ENCODE data around the gene KCNK5. TPM values are rescaled to one million over a fixed set of nuclear protein-coding genes. Genes with fewer than 3 reads are reported as not detected.

Gene KCNK5
- polyA plus RNA-seq, 3 donors = 9.0 to 11.9 (median 9.3) TPM

GRCh38 chr6:39243809-39244208 is 14.5 kb upstream of the KCNK5 start:
- no peak for DNase-seq (ENCODE audit: low read depth in 3 of 3, low spot score in 2 of 3)

GRCh38 chr6:39240155-39240757 is 11.0 kb upstream of the KCNK5 start:
- no peak for DNase-seq (ENCODE audit: low read depth in 3 of 3, low spot score in 2 of 3)

GRCh38 chr6:39239527-39240154 is 10.4 kb upstream of the KCNK5 start:
- no peak for DNase-seq (ENCODE audit: low read depth in 3 of 3, low spot score in 2 of 3)

GRCh38 chr6:39236742-39237141 is 7.5 kb upstream of the KCNK5 start:
- no peak for DNase-seq (ENCODE audit: low read depth in 3 of 3, low spot score in 2 of 3)

- no peak for DNase-seq (ENCODE audit: low read depth in 3 of 3, low spot score in 2 of 3)
Measured at GRCh38 chr6:39233333-39233732, 4.1 kb upstream of the KCNK5 start.

- no peak for DNase-seq (ENCODE audit: low read depth in 3 of 3, low spot score in 2 of 3)
Measured at GRCh38 chr6:39231521-39232243, 2.4 kb upstream of the KCNK5 start.

- no peak for DNase-seq (ENCODE audit: low read depth in 3 of 3, low spot score in 2 of 3)
Measured at GRCh38 chr6:39230654-39231035, 1.4 kb upstream of the KCNK5 start.

- DNase-seq (ENCODE audit: low read depth in 3 of 3, low spot score in 2 of 3) = no peak
Measured at GRCh38 chr6:39228111-39228971, 934 bp downstream of the KCNK5 start.

- no peak for DNase-seq (ENCODE audit: low read depth in 3 of 3, low spot score in 2 of 3)
Measured at GRCh38 chr6:39227476-39227875, 1.8 kb downstream of the KCNK5 start.

GRCh38 chr6:39226639-39227329 is 2.5 kb downstream of the KCNK5 start:
- DNase-seq (ENCODE audit: low read depth in 3 of 3, low spot score in 2 of 3) = no peak

GRCh38 chr6:39225946-39226437 is 3.3 kb downstream of the KCNK5 start:
- DNase-seq (ENCODE audit: low read depth in 3 of 3, low spot score in 2 of 3) = no peak

- no peak for DNase-seq (ENCODE audit: low read depth in 3 of 3, low spot score in 2 of 3)
Measured at GRCh38 chr6:39225543-39225942, 3.7 kb downstream of the KCNK5 start.

- DNase-seq (ENCODE audit: low read depth in 3 of 3, low spot score in 2 of 3) = no peak
Measured at GRCh38 chr6:39224523-39225182, 4.6 kb downstream of the KCNK5 start.

- no peak for DNase-seq (ENCODE audit: low read depth in 3 of 3, low spot score in 2 of 3)
Measured at GRCh38 chr6:39224011-39224410, 5.3 kb downstream of the KCNK5 start.

GRCh38 chr6:39223555-39223954 is 5.7 kb downstream of the KCNK5 start:
- no peak for DNase-seq (ENCODE audit: low read depth in 3 of 3, low spot score in 2 of 3)

- DNase-seq (ENCODE audit: low read depth in 3 of 3, low spot score in 2 of 3) = no peak
Measured at GRCh38 chr6:39223061-39223460, 6.2 kb downstream of the KCNK5 start.

GRCh38 chr6:39221779-39222641 is 7.3 kb downstream of the KCNK5 start:
- DNase-seq (ENCODE audit: low read depth in 3 of 3, low spot score in 2 of 3) = no peak

- no peak for DNase-seq (ENCODE audit: low read depth in 3 of 3, low spot score in 2 of 3)
Measured at GRCh38 chr6:39221115-39221514, 8.2 kb downstream of the KCNK5 start.
